MM.1S (cell line): ENCODE measurements around the gene TNKS2.

Source experiments
- CTCF ChIP-seq: fragments of 300-600 bp; sonication (generic); IDR thresholded peaks from 2 replicates; pipeline ENCODE4 v1.5.1; 2016; ENCODE audit warnings: antibody characterized with exemption, low read length, mixed read lengths
- EZH2 ChIP-seq: fragments of 300-600 bp; sonication (generic); optimal IDR thresholded peaks from 2 replicates; pipeline ENCODE3; 2017; ENCODE audit warnings: low read depth, mild to moderate bottlenecking, antibody characterized with exemption, low read length, mixed read lengths
- EZH2phosphoT487 ChIP-seq: fragments of 300-600 bp; sonication (generic); IDR thresholded peaks from 2 replicates; pipeline ENCODE4 v1.6.1; 2018; ENCODE audit warnings: antibody characterized with exemption, low read length

GRCh38 chr10:91884536-91884935 is 86.3 kb downstream of the TNKS2 start:
- TF ChIP-seq CTCF (no peak), EZH2 (no peak), EZH2phosphoT487 (no peak)
